Stromal cell of bone marrow (primary cell): ENCODE measurements around the gene MNS1.
"Not testable (repeated sequence)": the region's sequence is repeated elsewhere in the genome, so short reads cannot be mapped to it uniquely, and the experiment has no call there.

Experiments used
- DNase-seq: peaks from one replicate; pipeline ENCODE4 v3.0.0-alpha.2; 2012; ENCODE audit warnings: low read depth

MNS1 gene, protein sequence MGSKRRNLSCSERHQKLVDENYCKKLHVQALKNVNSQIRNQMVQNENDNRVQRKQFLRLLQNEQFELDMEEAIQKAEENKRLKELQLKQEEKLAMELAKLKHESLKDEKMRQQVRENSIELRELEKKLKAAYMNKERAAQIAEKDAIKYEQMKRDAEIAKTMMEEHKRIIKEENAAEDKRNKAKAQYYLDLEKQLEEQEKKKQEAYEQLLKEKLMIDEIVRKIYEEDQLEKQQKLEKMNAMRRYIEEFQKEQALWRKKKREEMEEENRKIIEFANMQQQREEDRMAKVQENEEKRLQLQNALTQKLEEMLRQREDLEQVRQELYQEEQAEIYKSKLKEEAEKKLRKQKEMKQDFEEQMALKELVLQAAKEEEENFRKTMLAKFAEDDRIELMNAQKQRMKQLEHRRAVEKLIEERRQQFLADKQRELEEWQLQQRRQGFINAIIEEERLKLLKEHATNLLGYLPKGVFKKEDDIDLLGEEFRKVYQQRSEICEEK

DNA sequence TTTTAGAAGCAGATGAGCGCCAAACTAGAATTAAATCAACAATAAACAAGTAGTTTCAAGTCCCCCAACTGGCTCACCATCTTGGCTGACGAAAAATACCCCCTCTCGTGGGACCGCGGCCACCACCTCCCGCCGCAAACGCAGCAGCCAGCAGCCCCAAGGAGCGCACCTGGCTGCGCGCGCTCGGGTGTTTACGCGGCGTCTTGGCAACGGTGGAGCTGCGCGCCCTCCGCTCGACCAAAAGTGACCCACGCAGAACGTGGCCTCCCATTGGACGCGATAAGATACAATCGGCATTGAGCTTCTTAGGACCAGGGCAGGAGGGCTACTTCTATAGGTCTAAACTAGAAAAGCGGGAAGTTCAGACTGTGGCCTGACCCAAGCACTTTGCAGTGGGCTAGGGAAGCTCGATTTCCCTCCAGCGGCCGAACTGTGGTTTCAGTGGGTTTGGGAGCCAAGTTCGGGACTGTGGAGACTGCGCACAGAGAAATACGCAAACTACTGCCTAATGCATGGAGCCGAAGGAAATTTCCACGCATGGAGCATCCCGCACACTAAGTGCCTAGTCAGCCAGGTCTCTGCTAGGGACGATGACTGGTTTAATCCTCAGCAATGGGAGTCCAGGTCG is at the start of gene MNS1:
Gene MNS1, minus strand, starts transcription at position 245 of the 628 bp plus-strand sequence. Its CDS starts 165 bp downstream, at position 80.
- peak; percentile 94 for DNase-seq

DNA sequence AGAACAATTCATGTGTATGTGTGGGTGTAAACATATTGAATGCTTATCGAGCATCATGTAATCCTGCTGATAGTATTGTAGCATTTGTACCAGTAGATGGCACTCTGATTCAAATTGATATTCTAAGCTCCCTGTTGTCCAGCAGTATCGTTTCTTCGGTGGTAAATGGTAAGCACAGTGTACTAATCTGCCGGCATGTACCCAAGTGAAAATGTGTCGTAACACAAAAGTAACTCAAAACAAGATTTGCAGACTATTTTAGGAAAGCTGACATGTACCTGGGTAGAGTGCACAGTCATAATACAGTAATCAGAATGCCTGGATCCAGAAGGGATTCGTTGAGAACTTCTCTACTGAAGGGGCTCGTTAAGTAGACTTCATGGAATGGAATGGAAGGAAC is 31.7 kb upstream of the MNS1 start:
- peak; percentile 54 for DNase-seq

DNA sequence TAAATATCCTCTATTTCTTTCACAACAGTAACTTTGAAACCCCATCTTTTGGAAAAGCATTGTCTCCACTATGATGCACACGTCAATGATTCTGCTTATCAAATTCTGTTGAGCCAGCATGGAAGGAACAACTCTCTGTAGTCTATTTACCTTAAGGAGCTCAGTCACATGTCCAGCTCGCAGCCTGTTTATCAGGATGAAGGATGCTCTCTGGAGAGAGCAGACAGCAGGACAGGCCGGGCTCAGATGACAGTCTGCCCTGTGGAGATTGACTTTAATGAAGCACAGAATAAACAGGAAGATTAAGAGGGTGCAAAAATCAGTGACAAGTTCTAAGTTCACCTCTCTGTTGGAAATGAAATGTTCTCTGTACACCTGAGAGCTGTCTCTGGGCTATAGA is 30.6 kb upstream of the MNS1 start:
- no peak for DNase-seq

DNA sequence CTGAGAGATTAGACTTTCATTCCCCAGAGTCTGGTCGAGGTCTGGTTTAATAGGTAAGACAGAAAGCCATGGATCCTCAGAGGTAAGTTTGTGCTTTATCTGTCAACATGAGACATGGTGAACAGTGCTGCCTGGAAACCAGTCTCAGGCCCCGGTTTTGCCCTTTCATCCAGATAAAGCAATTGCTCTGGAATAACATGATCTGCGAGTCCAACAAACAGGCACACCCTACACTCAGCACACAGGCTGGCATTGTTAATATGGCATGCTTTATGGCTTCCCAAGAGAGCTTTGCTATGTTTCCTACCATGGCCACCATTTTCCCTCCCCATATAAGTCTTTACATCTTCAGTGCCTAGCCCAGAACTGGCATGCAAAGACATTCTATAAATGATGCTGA is 30.1 kb upstream of the MNS1 start:
- DNase-seq = no peak

DNA sequence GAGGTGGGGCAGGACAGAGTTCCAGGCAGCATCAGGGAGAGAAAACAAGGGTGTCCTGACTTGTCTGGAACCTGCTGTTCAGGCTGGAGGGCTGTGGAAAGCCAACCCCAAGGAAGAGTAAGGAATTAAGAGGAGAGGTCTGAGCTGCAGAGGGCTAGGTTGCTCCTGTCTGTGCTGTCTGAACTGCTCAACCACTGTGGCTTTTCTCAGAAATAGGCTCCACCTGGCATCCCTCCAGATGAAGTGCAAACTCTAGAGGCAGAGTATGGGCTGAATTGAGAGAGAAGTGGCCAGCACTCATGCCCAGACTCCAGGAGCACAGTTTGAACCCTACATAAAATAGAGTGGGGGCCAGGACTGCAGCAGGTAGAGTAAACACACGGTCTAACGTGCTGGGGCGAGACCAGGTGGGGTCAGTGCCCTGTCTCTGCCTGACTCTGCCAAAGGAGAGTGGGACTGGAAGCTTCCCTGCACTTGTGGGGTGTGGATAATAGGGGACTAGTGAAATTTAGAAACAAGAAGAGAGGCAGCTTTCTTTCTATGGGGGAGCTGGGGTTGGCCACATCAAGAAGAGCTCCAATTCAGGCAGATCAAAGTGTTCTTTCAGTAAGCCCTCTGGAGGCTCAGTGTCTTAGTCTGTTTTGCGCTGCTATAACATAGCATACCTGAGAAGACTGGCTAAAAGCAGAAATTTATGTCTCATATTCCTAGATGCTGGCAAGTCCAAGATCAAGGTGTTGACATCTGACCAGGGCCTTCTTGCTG is 28.0 kb upstream of the MNS1 start:
- no peak for DNase-seq

DNA sequence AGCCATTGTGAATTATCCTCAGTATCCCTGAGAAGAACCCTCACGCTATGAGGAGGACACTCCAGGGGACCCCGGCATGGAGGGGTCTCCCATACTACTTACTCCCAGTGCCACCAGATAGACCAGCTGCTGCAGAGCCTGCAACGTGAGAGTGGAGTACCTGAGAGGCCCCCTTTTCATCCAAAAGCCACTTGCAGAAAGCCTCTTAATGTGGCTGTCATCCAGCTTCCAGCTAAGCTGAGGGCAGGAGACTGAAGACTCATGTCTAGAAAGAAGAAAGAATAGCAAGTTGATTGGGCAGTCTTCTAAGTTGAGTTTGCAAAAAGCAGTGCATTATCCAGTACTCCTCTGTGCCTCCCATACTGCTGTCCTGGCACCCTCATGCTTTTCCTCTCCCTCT is 27.3 kb upstream of the MNS1 start:
- DNase-seq = no peak

DNA sequence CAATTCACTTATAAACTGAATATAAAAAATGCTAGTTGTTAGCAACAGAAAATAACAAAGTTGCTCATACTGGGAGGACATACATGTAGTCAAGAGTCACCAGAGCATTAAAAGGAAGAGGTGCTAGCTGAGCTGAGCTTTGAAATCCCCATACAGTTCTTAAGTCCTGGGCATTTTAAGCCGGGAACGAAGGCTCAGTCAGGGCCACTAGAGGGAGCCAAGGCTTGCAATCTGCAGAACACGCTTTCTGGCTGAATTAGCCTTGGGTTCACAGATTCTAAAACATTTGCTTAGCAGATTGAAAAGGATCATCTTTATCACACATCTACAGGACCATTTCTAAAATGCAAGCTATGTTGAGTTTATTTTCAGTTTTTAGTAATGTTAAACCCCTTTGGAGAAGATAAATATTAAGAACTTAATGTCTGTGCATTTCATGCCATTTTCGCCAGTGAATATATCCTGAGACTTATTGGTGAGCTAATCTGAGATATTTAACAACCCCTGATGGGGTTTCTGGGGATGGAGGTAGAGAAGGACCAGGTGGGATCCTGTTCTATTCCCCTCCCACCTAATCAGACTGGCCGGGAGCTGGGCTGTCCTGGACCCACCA is 26.3 kb upstream of the MNS1 start:
- DNase-seq = peak; percentile 54

DNA sequence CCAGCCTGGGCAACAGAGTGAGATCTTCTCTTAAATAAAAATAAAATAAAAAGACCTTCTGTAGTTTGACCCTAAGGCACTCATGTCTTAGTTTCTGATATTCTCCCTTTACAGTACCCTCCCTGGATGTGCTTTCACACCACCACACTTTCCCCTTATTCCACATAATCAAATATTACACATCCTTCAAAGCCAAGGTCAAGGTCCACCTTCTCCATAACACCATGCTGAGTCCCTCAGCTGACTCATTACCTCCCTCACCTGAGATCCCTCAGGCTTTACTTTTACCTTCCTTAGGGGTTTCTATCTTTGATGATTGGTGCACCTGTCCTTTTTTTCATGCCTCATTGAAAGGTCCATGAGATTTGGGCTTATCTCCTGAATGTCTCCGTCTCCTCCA is 25.5 kb upstream of the MNS1 start:
- DNase-seq = no peak

DNA sequence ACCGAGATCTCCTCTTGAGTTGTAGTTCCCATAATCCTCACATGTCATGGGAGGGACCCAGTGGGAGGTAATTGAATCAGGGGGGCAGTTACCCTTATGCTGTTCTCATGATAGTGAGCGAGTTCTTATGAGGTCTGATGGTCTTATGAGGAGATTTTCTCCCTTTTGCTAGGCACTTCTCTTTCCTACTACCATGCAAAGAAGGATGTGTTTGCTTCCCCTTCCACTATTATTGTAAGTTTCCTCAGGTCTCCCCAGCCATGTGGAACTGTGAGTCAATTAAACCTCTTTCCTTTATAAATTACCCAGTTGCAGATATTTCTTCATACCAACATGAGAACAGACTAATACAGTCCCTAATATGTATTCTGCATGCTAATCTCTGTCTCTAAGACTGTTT is 21.3 kb upstream of the MNS1 start:
- DNase-seq = not testable (repeated sequence)

DNA sequence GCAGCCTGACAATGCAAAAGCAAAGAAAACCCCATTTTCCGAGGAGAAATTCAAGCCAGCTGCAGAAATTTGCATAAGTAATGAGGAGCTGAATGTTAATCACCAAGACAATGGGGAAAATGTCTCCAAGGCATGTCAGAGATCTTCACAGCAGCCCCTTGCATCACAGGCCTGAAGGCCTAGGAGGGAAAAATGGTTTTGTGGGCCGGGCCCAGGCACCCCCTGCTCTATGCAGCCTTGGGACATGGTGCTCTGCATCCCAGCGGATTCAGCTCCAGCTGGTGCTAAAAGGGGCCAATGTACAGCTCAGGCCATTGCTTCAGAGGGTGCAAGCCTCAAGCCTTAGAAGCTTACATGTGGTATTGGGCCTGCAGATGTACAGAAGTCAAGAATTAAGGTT is 20.5 kb upstream of the MNS1 start:
- DNase-seq = not testable (repeated sequence)

DNA sequence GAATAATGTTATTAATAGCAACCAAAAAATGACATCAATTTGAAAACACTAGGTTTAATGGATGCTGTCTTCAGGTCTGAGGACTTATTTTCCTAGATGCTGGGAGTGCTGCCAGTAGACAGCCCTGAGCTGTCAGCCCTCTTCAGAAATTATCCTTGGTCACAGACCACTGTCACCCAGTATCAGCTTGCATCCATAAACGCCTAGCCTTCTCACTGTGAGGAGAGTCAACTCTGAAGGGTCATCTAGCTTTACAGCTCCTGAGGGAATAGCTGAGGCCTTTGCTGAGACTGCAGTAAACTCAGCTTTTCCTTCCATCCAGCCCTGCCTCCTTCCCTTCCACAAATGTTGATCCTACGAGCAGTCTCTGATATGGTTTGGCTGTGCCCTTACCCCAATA is 19.4 kb upstream of the MNS1 start:
- no peak for DNase-seq

DNA sequence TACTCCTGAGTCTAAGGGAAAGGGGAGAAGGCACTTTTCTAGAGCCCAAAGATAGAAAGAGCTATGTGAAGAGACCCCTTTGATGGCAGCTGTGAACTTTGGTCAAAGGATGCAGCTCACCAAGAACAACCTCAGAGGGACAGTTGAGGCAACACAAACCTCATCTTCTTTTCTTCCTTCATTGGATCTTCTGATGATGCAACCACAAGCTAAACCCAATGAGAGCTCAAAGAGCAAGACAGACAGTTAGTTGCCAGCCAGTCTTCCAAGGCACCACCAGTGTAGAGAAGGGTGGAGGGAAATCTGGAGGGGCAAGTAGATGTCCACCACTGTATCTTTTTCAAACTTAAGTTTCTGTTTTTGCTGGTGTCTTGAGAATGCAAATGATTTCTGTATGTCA is 10.4 kb upstream of the MNS1 start:
- DNase-seq = no peak

DNA sequence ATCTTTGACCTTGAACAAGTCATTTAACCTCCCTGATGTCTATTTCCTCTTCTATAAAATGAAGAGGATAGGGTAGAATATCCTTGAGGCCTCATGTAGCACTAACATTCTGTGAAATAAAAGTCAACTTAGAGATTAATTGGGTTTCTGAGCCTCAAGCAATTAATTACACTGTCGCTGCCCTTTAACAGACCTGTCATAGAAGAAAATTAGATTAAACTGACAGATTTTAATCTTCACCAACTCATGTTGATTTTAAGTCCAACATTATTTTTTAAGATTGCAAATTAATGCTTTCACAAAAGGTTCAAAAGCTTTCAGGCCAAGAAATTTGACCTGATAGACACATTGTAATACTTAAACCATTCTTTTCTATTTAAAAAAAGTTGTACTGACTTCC is 8.1 kb upstream of the MNS1 start:
- DNase-seq = no peak

DNA sequence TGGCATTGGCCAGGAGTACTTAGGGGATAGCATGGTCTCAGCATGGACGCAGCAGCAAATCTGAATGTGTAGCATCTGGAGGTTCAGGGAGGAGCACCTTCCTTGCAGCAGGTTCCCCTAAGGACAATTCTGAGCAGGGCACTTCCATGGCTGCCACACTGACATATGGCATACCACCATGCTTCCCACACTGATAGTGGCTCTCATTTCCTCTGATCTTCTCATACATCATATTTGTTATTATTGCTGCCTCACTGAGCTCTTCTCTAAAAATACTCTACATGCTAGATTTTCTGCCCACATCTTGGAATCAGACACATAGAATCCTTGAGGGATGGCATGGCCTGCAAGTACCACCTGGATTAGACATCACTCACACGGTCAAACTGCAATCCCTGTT is 7.3 kb upstream of the MNS1 start:
- DNase-seq = no peak

DNA sequence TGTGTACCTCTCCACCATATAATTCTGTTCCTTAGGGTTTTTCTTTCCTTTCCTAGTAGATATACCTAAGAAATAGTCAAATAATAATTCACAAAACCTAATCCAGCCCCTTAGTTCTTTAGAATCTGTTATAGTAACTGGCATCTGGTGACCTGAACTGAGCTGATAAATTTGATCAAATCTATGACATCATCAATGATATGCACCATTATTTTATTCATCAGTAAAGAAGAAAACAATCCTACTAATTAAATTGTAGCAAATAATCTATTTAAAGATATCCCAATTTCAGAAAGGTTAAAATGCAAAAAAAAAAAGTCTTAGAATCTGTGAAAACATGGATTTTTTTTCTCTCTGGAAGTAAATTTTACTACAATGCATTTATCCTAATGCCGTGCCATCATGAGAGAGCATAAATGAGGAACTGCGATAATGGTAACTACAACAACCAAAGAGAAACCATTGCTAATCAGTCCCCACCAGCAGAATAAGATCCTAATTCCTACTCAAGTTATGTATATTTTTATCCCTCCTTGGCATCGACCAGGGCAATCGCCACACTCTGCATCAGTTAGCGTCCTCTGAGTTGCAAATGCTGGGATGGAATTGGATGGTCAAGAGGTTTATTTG is 6.6 kb upstream of the MNS1 start:
- no peak for DNase-seq

DNA sequence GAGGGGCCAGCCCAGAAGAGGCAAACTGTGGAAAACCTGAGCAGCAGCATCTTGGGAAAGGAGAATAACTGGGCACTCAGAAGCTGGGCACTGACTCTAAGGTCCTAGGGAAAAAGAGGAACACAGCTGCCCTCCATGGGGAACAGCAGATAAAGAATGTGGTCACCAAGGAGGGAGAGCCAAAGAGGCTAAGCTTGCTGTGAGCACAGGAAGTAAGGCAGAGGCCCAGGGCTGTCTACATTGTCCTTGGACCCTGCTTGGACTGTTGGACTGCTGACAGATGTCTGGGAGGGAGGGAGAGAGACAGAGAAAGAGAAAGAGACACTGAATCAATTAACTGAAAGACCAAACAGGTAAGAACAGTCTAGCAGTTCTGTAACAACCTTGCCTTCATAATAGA is 4.5 kb upstream of the MNS1 start:
- DNase-seq = no peak

DNA sequence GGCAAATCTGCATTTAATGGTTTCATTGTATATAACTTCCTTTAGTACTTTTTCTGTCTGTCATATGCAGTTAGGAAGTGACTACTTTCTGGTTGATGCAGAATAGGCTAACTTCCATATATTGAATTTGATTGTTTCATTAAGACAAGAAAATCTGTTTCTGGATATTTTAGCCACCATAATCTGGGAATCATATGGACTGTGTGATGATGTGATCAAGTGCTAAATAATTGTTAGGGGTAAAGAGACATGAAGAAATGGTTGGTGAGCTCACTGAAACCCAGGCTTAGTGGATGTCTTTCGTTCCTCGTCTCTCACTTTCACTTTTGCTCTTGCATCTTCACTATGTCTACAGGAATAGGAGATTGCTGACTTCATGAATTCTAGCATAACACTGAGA is 3.5 kb upstream of the MNS1 start:
- DNase-seq = no peak

DNA sequence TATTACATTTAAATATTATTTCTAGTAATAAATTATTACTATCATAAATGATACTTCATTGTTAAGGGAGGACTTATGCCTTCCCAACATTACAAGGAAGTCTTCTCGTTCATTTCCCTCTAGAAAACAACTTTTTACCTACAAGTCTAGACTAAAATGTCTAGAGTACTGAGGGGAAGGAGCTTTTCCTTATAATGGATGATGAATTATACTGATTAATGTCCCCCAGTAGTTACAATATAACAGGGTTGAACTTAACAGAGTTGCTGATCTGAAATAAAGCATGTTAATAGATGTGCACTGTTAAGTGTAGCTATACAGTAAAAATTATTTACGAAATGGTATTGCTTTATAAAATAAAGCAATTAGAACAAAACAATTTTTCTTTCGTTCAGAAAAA is 2.7 kb upstream of the MNS1 start:
- no peak for DNase-seq

DNA sequence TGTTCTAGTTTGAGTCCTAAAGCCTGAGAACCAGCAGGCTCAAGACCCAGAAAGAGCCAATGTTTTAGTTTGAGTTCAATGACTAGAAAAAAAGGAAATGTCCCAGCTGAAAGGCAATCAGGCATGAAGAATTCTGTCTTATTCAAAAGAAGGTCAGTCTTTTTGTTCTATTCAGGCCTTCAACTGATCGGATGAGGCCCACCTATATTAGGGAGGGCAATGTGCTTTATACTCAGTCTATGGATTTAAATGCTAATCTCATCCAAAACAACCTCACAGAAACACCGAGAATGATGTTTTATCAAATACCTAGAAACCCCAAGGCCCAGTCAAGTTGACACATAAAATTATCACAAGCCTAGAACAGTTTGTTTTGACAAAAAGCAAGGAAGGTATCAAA is 4.0 kb downstream of the MNS1 start:
- no peak for DNase-seq

DNA sequence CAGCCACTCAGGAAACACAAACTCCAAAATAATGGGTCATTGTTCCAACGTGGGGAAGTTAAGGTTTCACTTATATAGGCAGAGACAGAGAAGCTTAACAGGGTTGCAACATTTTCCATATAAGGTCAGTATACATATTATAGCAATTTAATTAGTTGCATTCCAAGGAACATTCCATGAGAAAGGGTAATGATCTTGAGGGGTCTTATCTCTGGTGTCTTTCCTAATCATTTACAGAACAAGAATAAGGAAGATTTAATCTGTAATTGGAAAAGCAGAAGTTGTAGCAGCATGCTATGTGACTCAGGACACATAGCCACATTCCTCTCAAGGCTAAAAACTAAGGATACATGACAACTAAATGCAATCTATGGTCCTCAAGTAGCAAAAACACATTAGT is 4.9 kb downstream of the MNS1 start:
- DNase-seq = no peak

DNA sequence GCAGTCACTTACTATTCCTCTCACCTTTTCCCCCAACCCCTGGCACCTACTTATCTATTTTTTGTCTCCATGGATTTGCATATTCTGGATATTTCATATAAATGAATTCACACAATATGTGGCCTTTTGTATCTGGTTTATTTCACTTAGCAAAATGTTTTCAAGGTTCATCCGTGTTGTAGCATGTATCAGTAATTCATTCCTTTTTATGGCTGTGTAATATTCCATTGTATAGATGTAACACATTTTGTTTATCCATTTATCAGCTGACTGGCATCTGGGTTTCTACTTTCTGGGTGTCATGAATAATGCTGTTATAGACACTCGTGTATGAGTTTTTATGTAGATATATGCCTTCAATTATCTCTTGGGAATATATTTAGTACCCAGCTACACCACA is 5.8 kb downstream of the MNS1 start:
- DNase-seq = no peak

DNA sequence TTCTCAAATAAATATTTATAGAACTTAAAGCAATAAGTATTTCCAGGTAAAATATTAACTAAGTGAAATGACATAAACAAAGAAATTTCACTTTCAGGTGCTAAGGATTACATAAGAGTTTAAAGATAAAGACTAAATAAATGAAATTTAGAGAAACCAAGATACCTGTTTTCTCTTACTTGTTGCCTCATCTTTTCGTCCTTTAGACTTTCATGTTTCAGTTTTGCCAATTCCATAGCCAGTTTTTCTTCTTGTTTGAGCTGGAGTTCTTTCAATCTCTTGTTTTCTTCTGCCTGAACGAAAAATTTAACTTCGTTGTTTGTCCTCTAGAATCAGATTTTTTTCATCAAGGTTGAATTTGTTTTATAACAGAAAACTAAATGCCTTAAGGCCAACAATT is 8.7 kb downstream of the MNS1 start:
- DNase-seq = no peak
